ENCODE data around the gene STX11. TPM values are rescaled to one million over a fixed set of nuclear protein-coding genes. Genes with fewer than 3 reads are reported as not detected.
"Not testable (repeated sequence)": the region's sequence is repeated elsewhere in the genome, so short reads cannot be mapped to it uniquely, and the experiment has no call there.

Gene STX11
- total RNA-seq: 9.3 and 16.0 TPM in 2 replicates

DNA sequence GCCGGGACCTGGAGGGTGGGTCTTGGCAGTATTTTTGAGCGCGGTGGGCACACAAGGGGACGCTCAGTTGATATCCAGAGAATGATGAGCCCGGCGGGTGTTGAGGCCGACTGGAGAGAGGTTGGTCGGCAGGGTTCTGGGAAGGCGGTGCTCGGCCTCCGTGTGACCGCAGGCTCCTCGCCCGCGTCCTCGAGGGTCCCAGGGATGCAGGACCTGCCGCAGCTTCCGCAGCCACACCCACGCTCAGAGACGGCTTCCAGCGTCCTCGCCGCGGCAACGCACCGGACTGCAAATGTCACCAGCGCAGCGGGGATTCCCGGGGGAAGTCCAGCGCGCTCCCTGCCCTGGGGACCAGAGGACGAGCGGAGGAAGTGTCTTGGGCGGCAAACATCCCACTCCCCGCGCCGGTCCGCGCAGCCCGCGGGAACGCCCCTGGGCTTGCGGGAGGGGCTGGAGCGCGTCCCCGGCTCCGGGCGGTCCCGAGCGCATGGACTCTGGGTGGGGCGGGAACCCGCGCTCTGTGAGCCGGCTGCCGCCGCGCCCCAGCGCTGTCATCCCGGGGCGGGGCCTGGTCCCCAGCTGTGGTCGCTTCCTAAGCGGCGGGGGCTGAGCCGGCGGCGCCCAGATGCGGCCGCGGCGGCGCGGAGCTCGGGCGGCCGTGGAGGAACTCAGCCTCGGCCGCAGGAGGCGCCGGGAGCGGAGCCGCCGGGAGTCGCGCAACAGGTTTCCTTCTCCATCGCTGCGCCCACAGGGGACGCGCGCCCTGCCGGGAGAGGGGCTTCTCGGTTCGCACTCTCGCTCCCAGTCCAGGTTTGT lies at the start of gene STX11:
TSS of gene STX11 (plus strand) at position 624 of the 816 bp plus-strand sequence. CDS start 36,111 bp downstream, outside the sequence.
- DNase-seq (ENCODE audit: extremely low read depth, low read depth, low spot score): no peak

DNA sequence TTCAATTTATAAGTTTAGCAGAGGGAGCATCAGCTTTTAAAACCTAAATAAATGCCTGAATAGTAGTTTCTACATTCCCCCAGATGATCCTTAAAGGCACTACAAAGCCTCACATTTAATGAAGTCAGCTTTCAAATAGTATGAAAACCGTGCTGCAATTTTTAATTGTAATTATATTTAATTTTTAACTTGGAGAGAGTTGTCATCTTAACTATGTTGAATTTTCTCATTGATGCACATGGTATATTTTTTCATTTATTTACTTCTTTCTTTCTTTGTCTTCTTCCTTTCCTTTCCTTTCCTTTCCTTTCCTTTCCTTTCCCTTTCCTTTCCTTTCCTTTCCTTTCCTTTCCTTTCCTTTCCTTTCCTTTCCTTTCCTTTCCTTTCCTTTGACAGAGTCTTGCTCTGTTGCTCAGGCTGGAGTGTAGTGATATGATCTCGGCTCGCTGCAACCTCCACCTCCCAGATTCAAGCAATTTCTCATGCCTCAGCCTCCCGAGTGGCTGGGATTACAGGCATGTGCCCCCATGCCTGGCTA lies 47.2 kb upstream of the STX11 start:
- no peak for DNase-seq (ENCODE audit: extremely low read depth, low read depth, low spot score)

DNA sequence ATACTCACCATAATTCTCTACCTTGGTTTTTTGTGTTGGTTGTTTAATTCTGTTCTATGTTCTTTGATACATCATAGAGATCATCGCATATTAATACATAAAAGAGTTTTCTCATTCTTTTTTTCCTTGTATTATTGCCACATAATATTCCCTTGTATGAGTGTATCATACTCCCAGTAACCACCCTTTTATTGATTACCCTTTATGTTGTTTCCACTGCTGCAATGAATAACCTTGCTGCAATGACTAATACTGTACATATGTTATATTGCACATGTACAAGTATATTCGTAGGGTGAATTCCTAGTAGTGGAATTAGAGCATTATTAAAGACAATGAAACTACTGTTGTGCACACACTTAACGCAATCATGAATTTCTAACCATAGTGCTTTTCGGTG lies 45.8 kb upstream of the STX11 start:
- DNase-seq (ENCODE audit: extremely low read depth, low read depth, low spot score): no peak

DNA sequence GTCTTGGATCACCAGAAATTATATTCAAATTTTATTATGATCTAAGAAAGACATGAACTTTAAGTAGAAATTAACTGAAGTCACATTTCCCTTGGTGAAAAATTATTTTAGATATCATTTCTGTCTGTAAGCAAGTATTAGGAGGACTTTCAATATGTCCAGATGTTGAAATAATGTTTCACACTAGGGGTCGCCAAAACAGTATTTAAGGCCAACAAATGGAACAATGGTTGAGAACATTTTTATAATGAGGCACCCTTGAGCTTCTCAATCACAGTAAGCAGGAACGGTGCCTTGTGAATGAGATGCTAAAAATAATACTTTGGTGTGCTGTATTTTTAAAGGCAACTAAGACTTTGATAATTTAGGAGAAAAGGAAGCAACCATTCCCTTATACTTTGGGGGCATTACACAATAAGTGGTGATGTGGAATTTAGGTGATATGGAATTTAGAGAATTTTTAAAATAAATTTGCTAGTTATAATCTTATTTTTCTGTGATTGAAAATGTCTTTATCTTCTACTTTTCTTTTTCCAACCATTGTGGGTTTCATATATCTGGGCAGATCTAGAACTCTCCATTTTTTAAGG lies 45.3 kb upstream of the STX11 start:
- DNase-seq (ENCODE audit: extremely low read depth, low read depth, low spot score): peak; percentile 70

DNA sequence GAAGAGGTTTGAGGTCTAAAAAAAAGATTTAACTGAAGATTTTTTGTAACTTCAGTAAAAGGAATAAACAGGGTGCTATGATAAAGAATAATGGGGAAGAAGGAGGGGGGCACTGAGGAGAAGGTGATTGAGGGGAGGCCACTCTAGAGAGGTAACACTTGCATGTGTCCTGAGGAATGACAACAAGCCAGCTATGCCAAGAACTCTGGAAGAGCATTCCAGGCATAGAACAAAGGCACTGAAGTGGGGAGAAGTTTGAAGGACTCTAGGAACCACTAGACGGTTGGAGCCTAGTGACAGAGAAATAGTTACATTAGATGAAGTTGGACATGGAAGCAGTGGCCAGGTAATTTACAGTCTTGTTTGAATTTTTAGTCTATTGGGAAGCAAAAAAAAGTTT lies 44.1 kb upstream of the STX11 start:
- no peak for DNase-seq (ENCODE audit: extremely low read depth, low read depth, low spot score)

DNA sequence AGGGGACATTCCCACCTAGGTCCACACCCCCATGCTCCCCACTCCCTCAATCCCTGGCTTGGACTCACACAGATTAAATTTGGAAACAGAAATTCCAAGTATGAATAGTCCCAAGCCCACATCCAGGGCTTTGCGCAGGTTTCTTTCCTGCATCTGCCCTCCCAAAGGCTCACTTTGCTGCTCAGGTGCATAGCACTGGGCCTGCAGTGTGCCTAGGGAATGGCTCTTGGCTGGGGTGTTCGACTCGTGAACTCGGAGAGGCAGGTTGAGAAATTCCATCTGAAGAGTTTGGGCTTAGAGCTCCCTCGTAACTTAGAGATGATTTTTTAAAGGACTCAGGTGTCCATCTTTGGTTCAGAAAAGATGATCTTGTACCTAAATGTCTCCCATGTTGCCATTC lies 40.1 kb upstream of the STX11 start:
- no peak for DNase-seq (ENCODE audit: extremely low read depth, low read depth, low spot score)

DNA sequence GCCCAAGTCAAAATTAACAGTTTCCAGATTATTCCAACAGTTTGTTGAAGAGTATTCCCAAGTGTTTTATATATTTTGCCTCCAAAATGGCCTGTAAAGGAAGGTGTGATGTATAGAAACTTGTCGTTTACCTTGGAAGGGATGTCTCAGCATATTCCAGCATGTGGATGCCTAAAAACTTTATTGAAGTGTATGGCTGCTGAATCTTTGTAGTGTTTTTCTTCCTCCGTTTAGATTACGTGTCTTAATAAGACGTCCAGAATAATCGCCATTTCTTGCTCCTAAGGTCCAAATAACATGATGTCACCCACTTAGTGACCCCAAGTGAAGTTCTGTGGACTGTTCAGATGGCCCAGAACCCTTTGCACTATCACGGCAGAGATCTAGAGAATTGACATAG lies 37.0 kb upstream of the STX11 start:
- DNase-seq (ENCODE audit: extremely low read depth, low read depth, low spot score): no peak

DNA sequence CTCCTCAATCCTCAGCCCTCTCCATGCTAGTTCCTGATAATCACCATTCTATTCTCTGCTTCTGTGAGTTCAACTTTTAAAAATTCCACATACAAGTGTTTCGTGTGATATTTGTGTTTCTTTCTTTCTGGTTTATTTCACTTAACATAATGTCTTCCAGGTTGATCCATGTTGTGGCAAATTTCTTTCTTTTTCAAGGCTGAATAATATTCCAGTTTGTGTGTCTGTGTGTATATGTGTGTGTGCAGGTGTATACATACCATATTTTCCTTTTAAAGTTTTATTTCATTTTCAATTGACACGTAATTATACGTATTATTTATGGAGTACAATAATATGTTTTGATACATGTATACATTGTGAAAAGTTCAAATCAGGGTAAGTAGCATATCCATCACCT lies 35.1 kb upstream of the STX11 start:
- no peak for DNase-seq (ENCODE audit: extremely low read depth, low read depth, low spot score)

DNA sequence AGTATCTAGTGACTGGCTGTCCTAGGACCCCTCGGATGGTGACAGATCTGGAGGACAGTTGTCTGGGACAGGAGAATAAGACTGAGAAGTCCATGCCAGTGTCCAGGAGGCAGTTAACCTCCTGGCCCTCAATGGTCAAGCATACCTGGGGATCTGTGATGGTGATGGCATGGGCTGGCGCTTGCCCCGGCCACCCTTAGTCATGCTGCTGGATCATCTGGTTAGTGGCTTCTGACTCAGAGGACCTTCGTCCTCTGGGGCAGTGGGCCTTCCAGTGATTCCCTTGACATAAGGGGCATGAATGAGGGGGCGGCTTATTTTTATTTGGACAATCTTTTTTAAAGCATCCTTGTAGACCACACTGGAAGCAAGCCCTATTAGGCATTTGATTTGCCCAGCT lies 30.9 kb upstream of the STX11 start:
- DNase-seq (ENCODE audit: extremely low read depth, low read depth, low spot score): no peak

DNA sequence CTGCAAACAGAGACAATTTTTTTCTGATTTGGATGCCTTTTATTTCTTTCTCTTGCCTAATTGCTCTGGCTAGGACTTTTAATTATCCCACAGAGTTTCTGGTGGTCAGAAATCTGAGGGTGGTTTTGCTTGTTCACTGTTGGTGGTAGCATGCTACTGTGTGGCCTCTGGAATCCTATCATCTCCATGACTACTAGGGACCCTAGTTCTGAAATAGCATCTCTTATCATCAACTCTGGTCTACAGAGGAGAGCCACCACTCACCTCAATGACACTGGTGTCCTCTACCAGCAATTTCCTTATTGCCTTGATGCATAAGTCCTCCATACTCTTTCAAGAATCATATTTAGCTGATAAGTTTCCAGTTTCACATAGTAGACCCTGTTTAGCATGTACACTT lies 27.5 kb upstream of the STX11 start:
- DNase-seq (ENCODE audit: extremely low read depth, low read depth, low spot score): no peak

DNA sequence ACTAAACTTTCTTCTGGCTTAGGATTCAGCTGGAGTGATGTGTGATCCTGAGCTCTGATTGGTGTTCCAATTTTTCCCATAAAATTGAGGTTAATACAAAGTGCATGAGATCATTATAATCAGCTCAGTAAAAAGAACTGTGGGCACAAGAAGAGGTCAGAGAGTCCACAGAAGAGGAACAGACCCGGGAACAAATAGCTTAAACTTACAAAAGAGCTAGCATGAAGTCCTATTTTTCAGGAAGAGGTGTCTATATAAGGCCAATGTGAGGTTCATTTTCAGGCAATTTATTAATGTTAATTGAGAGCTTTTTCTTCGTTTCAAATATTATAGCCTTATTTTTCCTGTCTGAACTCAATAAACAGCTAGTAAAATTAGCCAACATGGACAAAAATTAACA lies 26.9 kb upstream of the STX11 start:
- no peak for DNase-seq (ENCODE audit: extremely low read depth, low read depth, low spot score)

DNA sequence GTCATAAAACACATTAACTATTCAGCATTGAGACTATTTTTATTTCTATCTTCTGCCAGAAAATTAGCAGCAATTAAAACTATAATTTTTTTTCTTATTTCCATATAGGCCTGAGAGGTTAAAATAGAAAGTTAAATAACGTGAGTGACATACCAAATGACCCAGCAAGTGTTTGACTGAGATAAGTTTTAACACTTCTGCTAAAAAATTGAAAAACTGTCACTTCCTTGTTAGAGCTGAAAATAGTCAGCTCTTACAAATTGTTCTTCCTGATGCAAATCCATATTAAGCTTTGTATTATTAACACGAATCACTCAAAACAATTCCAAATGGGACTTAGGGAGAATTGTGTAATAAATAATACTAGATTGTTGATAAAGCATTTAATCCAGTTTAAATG lies 26.5 kb upstream of the STX11 start:
- no peak for DNase-seq (ENCODE audit: extremely low read depth, low read depth, low spot score)

DNA sequence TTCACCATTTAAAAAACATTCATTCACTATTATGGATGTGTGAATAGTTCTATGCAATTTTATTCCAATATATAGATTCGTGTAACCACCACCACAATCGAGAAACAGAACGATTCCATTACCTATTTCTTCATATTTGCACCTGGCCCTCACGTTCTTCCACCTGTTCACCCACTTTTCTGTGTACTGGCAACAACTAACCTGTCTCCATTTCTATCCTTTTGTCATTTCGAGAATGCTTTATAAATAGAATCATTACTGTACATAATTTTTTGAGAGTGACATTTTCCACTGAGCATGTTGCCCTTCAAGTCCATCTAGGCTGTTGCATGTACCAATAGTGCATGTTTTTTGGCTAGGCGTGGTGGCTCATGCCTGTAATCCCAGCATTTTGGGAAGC lies 23.2 kb upstream of the STX11 start:
- DNase-seq (ENCODE audit: extremely low read depth, low read depth, low spot score): no peak

DNA sequence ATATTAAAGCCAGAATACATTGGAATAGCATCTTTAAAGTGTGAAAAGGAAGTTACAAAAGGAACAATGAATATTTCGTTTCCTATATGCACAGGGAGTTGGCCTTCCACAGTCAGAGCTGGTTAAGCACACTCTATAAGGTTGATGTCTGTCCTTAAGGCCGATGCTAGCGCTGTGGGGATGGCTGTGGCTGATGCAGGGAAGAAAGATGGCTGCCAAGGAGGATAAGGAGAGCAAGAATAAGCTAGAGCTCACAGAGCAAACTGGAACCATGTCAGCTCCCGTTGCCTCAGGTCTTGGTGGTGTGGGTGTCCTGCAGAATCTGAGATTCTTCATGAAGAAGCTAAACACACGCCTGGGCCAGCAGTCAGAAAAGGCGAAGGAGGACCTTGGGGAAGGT lies 20.8 kb upstream of the STX11 start:
- DNase-seq (ENCODE audit: extremely low read depth, low read depth, low spot score): no peak

DNA sequence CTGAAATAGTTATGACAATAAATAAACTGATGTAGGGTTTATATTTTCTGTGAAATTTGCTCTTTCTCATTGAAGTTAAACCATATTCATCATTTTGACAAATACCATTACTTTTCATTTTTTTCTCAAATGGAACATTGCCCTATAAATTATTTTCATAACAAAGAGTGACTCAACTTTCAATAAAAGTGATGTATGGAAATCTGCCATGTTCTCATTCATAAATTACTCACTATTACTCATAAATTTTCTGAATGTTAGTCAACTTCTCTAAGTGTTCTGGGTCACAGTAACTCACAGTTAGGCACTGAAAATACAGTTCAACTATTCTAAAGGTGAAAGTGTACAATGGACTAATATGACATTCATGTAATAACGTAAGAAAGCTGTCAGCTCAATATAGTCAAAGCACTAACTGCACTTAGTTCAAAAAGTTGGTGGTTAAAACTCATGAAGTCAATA lies 19.0 kb upstream of the STX11 start:
- no peak for DNase-seq (ENCODE audit: extremely low read depth, low read depth, low spot score)

DNA sequence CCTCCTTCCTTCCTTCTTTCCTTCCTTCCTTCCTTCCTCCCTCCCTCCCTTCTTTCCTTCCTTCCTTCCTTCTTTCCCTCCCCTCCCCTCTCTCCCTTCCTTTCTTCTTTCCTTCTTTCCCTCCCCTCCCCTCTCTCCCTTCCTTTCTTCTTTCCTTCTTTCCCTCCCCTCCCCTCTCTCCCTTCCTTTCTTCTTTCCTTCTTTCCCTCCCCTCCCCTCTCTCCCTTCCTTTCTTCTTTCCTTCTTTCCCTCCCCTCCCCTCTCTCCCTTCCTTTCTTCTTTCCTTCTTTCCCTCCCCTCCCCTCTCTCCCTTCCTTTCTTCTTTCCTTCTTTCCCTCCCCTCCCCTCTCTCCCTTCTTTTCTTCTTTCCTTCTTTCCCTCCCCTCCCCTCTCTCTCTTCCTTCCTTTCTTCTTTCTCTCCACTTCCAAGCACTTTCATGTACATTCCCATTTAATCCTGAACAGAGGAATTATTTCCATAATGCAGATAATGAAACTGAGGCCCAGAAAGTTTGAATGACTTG lies 18.1 kb upstream of the STX11 start:
- not testable (repeated sequence) for DNase-seq (ENCODE audit: extremely low read depth, low read depth, low spot score)

DNA sequence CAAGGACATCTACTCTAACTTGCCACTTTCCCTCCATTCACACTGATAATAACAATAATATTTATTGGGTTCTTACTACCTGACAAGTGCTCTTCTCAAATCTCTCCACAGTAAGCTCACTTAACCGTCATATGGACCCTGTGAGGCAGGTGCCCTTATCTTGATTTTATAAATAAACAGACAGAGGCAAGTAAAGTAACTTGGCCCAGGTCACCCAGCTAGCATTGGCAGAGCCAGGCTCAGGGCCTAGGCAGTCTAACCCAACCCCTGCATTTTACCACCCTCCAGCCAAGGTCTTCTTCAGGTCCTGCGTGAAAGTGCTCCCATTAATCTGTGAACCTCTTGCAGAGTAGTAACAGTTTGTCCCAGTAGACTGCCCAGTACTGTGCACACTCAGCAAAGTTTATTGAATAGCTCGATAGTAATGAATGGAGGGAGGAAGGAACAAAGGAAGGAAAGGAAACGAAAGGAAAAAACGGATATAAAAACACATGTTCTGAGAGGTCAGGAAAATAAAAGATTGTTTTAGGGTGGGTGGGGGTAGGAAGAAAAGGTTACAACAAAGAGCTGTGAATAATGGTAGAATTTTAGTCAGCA lies 17.0 kb upstream of the STX11 start:
- DNase-seq (ENCODE audit: extremely low read depth, low read depth, low spot score): no peak

DNA sequence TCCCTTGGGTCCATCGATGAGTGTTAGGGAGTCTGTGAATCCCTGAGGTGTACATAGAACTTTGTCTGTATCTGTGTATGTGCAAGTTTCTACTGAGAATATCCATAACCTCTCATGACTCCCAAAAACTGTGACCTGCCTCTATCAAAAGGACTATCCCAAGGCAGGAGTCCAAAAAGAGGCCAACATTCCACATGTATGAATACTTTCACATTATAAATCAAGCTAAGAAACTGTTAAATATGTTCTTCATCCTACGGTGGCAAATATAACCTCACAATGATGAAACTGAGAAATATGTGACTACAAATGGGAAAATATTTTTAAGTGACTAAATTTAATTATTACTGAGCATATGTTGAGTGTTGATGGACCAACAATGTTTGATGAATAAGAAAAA lies 16.1 kb upstream of the STX11 start:
- no peak for DNase-seq (ENCODE audit: extremely low read depth, low read depth, low spot score)

DNA sequence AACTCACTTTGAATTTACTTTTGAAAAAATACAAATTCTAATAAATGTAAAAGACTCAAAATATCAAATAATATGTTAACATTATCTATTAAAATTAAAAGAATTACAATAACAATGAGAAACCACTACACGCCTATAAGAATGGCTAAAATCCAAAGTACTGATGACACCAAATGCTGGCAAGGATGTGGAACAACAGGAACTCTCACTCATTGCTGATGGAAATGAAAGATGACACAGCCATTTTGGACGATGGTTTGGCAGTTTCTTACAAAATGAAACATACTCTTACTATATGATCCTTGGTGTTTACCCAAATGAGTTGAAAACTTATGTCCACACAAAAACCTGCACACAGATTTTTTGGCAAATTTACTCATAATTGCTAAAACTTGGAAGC lies 15.6 kb upstream of the STX11 start:
- DNase-seq (ENCODE audit: extremely low read depth, low read depth, low spot score): no peak

DNA sequence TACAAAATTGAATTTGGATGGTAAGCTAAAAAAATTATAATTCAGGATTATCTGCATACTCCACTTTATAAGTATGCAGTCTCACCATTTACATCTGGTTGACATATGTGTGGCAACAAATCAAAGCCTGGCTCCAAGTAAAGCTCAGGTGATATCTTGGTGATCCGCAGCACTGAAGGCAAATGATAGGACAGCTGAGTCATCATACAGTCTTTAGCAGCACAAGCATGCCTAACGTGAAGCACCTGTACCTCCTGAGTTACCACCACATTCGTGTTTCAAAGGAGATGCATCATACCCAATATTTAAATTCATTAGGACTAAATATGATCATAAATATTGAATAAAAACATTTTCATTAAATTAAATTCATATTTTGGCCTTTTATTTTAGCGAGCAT lies 11.8 kb upstream of the STX11 start:
- no peak for DNase-seq (ENCODE audit: extremely low read depth, low read depth, low spot score)

DNA sequence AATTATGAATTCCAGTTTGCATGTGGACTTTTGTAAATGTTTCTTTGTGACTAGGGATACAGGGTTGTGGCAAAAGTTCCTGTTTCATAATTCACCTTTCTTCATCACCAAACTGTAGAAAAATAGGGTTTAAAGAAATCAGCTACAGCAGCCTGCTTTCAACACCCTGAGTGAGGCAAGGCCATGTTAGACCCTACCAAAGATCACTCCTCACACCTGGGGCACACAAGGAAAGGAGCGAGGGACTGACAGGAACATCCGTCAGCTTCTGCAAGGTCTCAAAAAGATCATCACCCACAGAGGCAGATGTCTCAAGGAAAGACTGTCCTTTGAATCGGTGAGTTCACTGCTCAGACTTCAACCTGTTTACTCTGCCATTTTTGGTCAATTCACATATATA lies 10.5 kb upstream of the STX11 start:
- no peak for DNase-seq (ENCODE audit: extremely low read depth, low read depth, low spot score)

DNA sequence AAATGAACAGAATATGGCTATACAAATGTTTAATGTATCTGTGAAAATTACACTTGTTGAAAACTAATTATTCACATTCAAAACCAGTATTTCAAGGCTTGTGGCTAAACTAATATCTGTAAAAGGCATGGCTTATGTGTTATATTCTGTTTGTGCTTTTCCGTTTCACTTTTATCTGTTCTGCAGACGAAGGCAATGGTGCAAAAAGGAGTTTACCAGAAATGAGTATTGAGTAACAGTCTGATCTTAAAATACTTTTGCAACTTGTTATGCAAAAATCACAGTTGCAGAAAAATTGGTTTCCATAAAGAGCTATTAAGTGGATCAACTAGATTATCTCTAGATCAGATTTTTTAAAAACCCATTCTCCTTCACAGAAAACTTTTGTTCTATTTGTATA lies 9.4 kb upstream of the STX11 start:
- no peak for DNase-seq (ENCODE audit: extremely low read depth, low read depth, low spot score)
